GM18909 (cell line): ENCODE results near the gene COG6.

Experiments
- ATAC-seq: cut with Tn5 transposase; IDR thresholded peaks from one replicate; pipeline ENCODE4 v1.9.1; 2021; ENCODE audit warnings: mild to moderate bottlenecking; ENCODE audit not compliant: unreplicated experiment, poor library complexity

The COG6 gene

GRCh38 chr13:39675904-39676303, 20.4 kb downstream of the COG6 start:
- no peak for ATAC-seq

DNA sequence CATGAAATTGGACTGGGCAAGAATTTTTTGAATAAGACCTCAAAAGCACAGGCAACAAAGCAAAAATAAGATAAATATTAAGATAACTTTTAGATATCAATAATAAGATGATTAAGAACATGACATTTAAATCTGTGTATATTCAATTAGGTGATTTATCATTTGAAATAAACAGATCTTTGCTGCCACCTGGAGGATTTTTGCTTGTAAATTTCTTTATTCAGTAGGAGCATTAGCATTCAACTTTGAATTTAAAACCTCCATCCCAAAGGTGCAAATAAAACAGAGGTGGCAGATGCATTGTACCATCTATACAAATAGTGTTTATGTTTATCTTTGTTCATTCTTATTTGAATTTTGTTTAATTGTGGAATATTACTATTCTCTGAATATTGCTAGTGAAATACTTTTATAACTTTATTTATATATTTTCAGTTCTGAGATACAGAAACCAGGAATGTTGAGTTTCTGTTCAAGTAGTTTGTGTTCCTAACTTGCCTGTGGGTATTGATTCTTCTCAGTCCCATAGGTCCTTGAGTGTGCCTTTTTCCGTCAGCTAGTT, 20.9 kb downstream of the COG6 start:
- no peak for ATAC-seq

DNA sequence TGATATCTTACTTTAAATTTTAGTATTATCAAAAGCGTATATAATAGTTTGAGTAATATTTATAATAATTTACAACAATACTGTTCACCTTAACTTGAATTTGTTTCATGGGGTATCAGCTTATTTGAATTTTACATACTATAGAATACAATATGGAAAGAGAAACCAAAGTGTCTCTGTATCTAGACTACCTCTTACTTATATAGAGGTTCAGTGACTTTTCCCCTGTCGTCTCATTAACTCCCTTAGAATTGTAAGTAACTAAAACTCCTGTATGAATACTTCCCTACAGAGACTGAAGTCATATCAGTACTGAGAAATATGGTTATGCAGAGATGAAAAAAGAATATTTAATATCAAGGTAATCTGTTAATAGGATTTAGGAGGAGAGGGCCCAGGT, 26.8 kb downstream of the COG6 start:
- ATAC-seq = peak; percentile 40

- peak; percentile 82 for ATAC-seq
Observed at GRCh38 chr13:39682788-39683187, 27.3 kb downstream of the COG6 start.

- ATAC-seq = no peak
Observed at GRCh38 chr13:39684531-39685137, 29.2 kb downstream of the COG6 start.

DNA sequence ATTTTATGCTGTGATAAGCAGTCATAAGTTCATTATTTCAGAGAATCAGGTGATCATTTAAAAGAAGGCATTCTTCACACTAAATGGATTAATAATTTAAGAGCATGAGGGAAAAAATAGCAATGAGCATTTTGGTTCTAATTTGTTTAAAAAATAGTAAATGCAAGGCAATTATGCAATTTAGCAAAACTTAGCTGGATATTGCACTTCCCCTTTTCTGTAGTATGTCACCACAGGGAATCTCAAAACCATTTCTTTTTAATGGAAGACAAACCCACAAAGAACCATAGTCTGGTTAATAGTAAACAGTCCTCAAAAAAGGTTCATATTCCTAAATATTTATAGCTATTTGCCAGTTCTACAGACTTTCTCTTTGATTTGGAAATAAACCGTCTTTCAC, 30.2 kb downstream of the COG6 start:
- no peak for ATAC-seq

GRCh38 chr13:39688278-39688677, 32.8 kb downstream of the COG6 start:
- ATAC-seq = peak; percentile 22

DNA sequence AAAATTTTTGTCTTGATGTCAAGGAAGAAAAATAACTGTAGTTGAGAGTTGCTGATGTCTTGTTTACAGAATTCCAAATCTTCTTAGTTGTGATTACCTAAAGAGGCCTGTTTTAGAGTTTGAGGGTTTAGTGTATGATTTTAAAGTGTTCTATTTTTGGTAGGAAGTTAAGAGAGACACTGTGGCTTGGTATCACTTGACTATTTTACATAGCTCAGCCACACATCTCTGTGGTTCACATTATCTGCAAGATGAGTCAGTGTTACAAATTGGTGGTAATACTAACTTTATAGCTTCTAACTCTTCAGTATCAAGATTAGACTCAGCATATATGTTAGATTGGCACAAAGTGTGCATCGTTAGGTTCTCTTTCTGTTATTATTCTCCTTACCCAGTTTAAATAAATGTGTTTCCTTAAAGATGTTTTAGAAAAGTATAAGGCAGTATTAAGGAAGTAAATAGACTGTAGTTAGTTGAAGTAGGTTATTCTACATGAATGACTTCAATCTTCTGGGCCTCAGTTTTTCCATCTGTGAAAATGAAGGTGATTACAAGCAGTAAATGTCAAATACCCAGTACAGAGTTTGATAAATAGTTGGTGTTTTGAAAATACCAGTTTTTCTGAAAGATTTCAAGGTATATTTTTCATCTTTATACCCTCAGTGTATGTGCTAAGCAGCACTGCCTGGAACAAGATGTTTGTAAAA, 33.4 kb downstream of the COG6 start:
- ATAC-seq = peak; percentile 81

DNA sequence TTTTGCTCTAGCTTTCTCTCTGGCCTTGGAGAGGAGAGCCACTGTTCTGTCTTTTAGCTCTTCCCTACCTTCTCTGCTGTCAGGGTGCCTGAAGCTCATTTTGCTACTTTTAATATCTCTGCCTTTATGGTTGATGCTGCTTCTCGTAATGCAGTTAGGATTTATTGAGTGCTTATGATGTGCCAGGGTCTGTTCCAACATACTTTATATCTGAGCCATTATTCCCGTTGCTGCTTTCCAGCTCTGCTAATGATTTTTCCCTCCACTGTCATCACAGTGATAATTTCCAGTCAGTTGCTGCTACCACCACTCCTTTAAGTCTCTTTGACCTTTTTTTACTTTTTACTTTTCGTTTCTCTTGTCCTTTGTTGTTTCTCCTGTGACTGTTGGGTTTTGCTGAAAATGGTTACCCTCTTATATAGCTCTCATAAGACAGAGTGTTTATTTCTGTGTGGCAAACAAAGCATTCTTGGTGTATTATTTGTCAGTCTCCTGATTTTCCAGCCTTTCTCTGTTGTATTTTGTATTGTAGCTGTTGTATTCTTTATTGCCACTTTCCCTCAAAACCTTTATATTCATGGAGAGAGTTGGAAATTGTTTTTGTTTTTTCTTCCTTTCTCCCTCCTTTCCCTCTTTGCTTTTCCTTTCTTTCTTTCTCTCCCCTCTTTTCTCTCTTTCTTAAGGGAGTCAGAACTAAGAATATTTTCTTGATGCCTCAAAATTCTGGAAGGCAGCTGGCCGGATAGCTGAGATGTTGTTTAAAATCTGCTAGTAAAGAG, 37.4 kb downstream of the COG6 start:
- ATAC-seq = no peak

GRCh38 chr13:39699274-39699673, 43.8 kb downstream of the COG6 start:
- ATAC-seq = no peak

DNA sequence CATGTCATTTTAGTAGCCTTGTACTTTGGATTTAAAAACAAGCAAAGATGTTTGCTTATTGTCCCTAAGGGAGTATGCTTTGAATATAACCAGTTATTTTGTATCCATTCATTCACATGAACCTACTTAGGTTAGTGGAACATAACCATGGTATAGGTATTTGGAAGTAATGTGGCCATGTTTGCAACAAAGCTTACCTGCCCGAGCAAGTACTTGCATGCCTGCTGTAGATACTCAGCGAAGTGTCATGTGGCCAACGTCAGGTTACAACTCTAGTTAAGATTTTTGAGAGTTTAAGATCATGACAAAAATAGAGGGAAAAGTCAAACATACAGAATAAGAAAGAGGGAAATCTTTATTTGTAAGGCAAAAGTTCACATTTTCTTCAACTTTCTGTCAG, 57.2 kb downstream of the COG6 start:
- ATAC-seq = no peak

- ATAC-seq = no peak
Observed at GRCh38 chr13:39729156-39729555, 73.7 kb downstream of the COG6 start.

GRCh38 chr13:39734952-39735351, 79.5 kb downstream of the COG6 start:
- ATAC-seq = no peak

GRCh38 chr13:39737047-39737446, 81.6 kb downstream of the COG6 start:
- no peak for ATAC-seq

DNA sequence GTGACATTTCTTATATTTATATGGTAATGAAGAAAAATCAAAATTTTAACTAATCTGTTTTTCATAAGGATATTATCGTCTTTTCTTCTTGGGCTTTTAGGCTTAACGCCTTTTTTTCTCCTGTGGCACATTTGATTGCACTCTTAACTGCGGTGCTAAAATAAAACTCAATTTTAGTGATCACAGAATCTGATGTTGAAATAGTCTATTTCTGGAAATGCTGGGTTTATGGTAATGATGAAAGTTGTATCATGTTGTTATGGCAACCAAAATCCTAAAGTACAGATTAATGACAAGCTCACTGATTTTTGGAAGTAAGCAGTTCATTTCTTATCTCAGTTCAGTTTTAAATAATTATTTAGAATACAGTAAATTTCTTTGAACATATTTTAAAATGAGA, 85.3 kb downstream of the COG6 start:
- ATAC-seq = no peak

GRCh38 chr13:39748961-39749360, 93.5 kb downstream of the COG6 start:
- ATAC-seq = no peak

GRCh38 chr13:39749528-39749927, 94.1 kb downstream of the COG6 start:
- ATAC-seq = no peak

GRCh38 chr13:39751805-39752204, 96.3 kb downstream of the COG6 start:
- ATAC-seq = no peak

GRCh38 chr13:39760521-39760920, 105.1 kb downstream of the COG6 start:
- peak; percentile 99 for ATAC-seq

- ATAC-seq = no peak
Observed at GRCh38 chr13:39765801-39766463, 110.5 kb downstream of the COG6 start.
